Measurements from ENCODE around the gene OSGEP.

Gene OSGEP

DNA sequence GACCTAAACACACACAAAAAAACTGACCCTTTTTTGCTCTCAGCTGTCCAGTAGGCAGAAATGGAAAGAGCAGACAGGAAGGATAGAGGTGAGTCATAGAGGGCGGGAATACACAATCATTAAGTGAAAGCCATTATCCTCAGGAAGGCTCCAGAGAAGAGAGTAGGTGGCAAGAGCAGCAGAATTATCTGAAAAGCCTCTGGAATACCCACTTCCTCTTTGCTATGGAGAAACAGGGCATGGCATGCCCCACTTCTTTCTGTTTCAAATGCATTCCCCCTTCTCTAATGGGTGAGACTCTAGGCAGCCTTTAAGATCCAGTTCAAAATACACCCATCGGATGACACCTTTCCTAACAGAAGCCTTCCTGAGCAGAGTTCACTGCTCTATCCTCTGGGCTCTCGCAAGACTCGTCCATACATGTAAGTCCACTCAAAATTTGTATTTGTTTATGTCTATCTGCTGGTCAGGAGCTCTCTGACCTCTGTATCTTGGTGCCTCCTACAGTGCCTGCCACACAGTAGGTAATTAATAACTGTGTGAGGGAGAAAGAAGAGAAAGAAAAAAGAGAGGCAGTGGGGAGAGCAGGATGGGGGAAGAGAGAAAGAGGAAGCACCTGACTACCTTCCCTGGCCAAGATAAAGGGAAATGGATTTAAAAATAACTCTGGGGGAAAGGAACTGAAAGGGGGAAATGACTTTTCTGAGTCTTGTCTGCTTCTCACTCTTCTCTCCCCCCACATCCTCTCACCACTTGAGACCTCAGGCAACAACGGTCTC is 27.2 kb downstream of the OSGEP start:
- Mint-ChIP-seq H3K4me3 (peak overlapping the region; percentile 81), H3K9me3 (no peaks in the 10 kb centered on the region), H3K27me3 (no peaks in the 10 kb centered on the region), H3K4me1 (ENCODE audit: low read depth) (peaks cover 46% of the 10 kb centered on the region), H3K27ac (peak overlapping the region; percentile 94), H3K36me3 (ENCODE audit: low read depth) (no peaks in the 10 kb centered on the region)

DNA sequence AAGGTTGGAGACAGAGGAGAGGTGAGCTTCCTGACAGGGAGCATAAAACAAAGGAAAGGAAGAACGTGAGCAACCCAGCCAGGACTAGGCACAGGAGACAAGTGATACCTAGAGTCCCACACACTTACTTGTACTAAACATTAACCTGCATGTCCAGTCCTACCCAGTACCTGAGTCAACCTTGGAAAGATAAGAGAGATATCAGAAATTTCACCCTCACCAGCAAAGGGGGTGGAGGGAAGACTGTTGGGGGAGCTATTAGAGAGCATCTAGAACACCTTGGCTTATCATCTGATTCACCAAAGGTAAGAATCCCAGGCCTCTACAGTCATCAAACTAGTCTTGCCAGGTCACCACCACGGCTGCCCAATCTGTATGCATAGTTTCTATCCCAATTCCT is 29.8 kb downstream of the OSGEP start:
- H3K27me3 Mint-ChIP-seq, result no peaks in the 10 kb centered on the region
- no peak overlapping the region for H3K27ac Mint-ChIP-seq
- H3K36me3 Mint-ChIP-seq (ENCODE audit: low read depth), result no peaks in the 10 kb centered on the region
- H3K4me3 Mint-ChIP-seq, result no peak overlapping the region
- peaks cover 43% of the 10 kb centered on the region for H3K4me1 Mint-ChIP-seq (ENCODE audit: low read depth)
- no peaks in the 10 kb centered on the region for H3K9me3 Mint-ChIP-seq

DNA sequence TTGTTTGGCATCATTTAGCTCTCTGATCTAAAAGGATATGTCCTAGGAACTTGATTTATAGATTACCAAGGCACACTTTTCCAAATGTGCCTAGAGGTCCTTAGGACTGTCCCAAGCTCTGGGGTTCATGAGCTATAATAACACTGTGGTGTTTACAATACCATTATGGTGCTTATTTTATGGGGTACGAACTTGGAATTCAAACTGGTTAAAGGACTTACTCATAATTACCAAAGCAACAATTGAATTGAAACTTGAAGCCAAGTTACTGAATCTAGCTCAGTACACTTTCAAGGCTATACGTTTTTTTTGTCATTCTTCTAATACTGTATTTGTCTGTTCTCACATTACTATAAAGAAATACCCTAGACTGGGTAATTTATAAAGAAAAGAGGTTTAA is 31.7 kb downstream of the OSGEP start:
- no peak overlapping the region for H3K27ac Mint-ChIP-seq
- H3K4me1 Mint-ChIP-seq (ENCODE audit: low read depth), result peaks cover 24% of the 10 kb centered on the region
- no peaks in the 10 kb centered on the region for H3K9me3 Mint-ChIP-seq
- no peaks in the 10 kb centered on the region for H3K27me3 Mint-ChIP-seq
- no peaks in the 10 kb centered on the region for H3K36me3 Mint-ChIP-seq (ENCODE audit: low read depth)
- no peak overlapping the region for H3K4me3 Mint-ChIP-seq

DNA sequence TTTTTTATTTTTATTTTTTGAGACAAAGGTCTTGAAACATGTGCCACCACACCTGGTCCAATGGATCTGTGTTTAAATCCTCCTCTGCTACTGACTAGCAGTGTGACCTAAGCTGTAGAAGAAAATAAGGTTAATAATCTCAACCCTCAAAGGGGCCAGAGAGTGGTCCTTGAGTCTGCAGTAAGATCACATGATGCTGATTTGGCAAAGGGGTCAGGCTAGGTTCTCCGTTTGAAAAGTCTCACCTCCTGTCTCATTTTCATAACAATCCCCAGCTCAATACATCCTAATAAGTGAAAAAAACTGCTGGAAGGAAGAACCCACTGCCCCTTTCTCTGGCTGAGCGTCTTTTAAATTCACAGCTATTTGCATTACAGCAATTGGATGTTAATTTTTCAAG is 33.3 kb downstream of the OSGEP start:
- Mint-ChIP-seq H3K27ac (no peak overlapping the region), H3K9me3 (no peaks in the 10 kb centered on the region), H3K4me3 (no peak overlapping the region), H3K4me1 (ENCODE audit: low read depth) (peaks cover 16% of the 10 kb centered on the region), H3K36me3 (ENCODE audit: low read depth) (no peaks in the 10 kb centered on the region), H3K27me3 (no peaks in the 10 kb centered on the region)

DNA sequence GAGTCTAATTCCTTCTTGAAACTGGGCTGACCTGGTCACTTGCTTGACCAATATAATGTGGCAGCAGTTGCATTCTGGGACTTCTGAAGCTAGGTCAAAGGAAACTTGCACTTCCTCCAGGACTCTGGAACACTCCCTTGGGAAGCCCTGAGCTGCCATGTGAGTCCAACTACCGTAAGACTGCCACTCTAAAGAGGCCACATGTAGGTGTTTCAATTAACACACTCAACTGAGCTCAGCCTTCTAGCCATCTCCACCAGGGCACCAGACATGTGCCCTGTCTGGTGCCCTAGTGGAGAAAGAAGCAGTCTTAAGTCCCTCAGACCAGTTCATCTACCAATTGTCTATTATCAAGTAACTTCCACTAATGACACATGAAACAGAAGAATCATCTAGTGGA is 35.2 kb downstream of the OSGEP start:
- H3K9me3 Mint-ChIP-seq, result no peaks in the 10 kb centered on the region
- H3K36me3 Mint-ChIP-seq (ENCODE audit: low read depth), result no peaks in the 10 kb centered on the region
- no peak overlapping the region for H3K27ac Mint-ChIP-seq
- peaks cover 14% of the 10 kb centered on the region for H3K4me1 Mint-ChIP-seq (ENCODE audit: low read depth)
- no peak overlapping the region for H3K4me3 Mint-ChIP-seq
- H3K27me3 Mint-ChIP-seq, result no peaks in the 10 kb centered on the region

DNA sequence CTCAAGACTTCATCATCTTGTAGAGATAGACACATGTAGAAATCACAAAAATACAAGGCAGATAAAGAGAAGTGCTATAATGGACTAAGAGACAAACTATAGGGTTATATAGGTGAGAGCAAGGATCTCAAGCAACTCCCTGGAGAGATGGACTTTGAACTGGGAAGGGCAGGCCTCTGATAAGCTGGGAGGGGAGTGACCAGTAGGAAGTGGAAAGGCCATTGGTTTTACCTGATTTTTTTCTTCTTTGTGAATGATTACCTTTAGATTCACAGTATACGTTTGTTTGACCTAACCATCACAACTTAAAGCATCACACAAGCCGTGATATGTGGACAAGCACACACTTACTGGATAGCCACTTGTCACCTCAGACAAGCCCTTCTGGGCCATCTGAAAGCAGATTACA is 36.1 kb downstream of the OSGEP start:
- Mint-ChIP-seq H3K4me1 (ENCODE audit: low read depth) (peaks cover 23% of the 10 kb centered on the region), H3K36me3 (ENCODE audit: low read depth) (no peaks in the 10 kb centered on the region), H3K4me3 (no peak overlapping the region), H3K27me3 (no peaks in the 10 kb centered on the region), H3K27ac (no peak overlapping the region), H3K9me3 (no peaks in the 10 kb centered on the region)

DNA sequence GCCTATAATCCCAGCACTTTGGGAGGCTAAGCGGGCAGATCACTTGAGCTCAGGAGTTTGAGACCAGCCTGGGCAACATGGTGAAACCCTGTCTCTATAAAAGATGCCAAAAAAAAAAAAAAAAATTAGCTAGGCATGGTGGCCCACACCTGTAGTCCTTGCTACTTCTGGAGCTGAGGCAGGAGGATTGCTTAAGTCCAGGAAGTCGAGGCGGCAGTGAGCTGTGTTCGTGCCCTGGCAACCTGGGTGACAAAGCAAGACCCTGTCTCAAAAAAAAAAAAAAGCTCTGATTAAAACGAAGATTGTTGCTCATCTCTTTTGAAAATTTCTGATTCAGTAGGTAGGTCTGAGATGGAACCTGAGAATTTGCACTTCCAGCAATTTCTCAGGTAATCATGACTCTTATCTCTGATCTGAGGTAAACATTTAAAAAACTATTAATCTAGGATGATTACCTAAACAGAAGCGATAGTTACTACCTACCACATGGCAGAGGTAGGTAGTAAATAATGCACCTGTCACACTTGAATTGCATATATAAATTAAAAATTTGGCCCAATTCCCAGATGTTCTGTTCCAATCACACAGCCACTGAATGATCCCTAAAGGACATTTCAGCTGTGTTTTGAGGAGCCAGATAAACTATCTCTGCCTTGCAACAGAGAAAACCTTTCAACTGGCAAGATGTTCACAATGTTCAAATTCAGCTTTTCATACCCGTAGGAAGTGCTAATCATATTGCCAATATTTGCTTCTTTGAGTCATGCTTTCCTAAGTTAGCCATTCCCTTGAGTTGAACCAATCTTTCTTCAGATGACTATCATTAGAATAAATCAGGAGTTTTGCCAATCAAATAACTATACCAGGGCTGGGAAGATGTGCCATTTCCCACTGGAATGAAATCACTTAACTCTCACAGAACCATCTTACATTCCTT is 37.1 kb downstream of the OSGEP start:
- Mint-ChIP-seq H3K36me3 (ENCODE audit: low read depth) (no peaks in the 10 kb centered on the region), H3K27ac (no peak overlapping the region), H3K27me3 (no peaks in the 10 kb centered on the region), H3K9me3 (no peaks in the 10 kb centered on the region), H3K4me1 (ENCODE audit: low read depth) (peaks cover 26% of the 10 kb centered on the region), H3K4me3 (no peak overlapping the region)

DNA sequence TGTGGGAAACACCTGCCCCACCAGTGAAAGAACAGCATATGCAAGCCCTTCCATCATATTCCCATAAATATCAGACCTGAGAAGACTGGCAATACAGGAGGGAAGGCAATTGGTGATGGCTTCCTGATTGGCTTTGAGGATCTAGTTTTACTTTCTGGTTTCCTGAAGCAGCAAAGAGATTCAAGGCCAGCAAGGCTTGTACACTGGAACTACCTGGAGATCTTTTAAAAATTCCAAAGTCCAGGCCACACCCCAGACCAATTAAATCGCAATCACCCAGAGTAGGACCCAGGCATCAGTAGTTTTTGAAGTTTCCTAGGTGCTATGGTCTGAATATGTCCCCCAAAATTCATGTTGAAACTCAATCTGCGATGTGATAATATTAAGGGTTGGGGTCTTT is 38.4 kb downstream of the OSGEP start:
- Mint-ChIP-seq H3K36me3 (ENCODE audit: low read depth) (no peaks in the 10 kb centered on the region), H3K4me1 (ENCODE audit: low read depth) (peaks cover 35% of the 10 kb centered on the region), H3K4me3 (no peak overlapping the region), H3K27ac (no peak overlapping the region), H3K9me3 (no peaks in the 10 kb centered on the region), H3K27me3 (no peaks in the 10 kb centered on the region)

DNA sequence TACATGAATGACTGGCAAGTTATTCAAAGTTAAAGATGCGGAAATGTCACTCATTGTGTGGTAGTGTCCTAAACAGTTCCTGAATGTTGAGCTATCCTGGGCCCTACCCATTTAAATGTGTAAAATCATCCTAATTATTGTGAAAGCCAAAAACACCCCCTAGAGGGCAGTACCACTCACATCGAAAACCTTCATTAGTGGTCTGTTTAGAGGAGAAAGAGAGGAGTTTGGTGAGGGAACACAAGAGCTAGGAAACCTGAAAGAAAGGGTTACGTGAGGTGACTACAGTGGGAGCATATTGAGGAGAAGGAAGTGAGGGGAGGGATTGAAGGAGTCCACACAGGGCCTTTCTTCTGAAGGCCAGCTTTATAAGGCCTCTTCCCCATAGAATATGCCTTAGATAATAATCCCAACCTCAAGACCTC is 38.8 kb downstream of the OSGEP start:
- Mint-ChIP-seq H3K27ac (peak overlapping the region; percentile 62), H3K36me3 (ENCODE audit: low read depth) (no peaks in the 10 kb centered on the region), H3K27me3 (no peaks in the 10 kb centered on the region), H3K9me3 (no peaks in the 10 kb centered on the region), H3K4me3 (peak overlapping the region; percentile 0), H3K4me1 (ENCODE audit: low read depth) (peaks cover 39% of the 10 kb centered on the region)

DNA sequence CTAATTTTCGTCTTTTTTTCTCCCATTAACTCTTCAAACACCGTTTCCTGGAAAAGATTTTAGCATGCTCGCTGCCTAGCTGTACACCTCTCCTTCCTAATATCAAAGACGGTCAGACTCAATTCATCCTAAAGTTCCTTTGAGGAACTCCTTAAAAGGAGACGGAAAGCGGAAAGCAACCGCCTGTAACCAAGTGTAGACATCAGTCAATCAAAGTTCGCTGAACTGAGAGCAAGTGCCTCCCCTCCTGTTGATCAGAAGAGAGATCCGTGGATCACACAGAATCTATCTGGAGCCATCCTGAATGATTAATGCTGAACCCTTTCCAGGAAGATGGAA is 40.9 kb downstream of the OSGEP start:
- Mint-ChIP-seq H3K27ac (peak overlapping the region; percentile 97), H3K4me3 (peak overlapping the region; percentile 97), H3K9me3 (no peaks in the 10 kb centered on the region), H3K36me3 (ENCODE audit: low read depth) (peaks cover 5% of the 10 kb centered on the region), H3K27me3 (no peaks in the 10 kb centered on the region), H3K4me1 (ENCODE audit: low read depth) (peaks cover 48% of the 10 kb centered on the region)

DNA sequence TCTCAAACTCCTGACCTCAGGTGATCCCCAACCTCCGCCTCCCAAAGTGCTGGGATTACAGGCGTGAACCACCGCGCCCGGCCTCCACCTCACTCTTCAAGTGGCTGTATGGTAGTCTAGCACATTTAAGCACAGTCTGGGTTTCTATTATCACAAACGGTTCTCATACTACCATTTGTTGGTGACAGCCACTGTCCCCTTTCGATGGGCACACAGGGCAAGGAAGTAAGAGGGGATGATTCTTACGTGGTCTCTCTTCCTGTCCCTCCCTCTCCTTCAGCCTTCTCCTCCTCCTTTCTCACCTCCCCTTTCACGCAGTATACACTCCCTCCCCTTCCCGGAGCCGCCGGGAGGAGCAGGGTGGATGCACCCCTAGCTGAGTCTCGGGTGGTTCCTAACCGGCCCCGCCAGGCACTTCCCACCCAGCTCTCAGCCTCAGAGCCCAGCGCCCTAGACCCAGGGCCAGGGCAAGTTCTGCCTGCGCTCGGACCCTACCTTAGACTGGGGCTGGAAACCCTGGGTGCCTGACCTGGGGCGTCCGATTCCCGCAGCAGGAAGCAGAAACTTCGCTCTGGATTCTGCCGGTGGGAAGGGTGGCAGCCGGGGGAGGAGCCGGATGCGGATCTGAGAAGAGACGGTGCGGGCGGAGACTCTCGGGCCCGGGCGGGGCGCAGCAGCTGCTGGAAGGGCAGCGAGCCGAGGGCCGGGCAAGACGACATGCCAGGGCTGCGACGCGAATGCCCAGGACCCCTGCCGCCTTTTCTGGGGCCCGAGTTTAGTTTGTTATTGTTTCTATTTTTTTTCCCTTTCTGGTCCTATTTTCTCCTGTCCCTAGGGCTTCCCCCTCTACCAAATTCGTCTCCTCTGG is 41.5 kb downstream of the OSGEP start, which contains the start of gene TEP1:
TSS of gene TEP1 (minus strand) at position 626 of the 868 bp plus-strand sequence. CDS start 5,062 bp downstream, outside the sequence.
- Mint-ChIP-seq H3K36me3 (ENCODE audit: low read depth) (peaks cover 5% of the 10 kb centered on the region), H3K4me3 (peak within 1 kb of the TSS; percentile 97), H3K27me3 (no peaks in the 10 kb centered on the region), H3K9me3 (no peaks in the 10 kb centered on the region), H3K27ac (peak within 1 kb of the TSS; percentile 97), H3K4me1 (ENCODE audit: low read depth) (peaks cover 48% of the 10 kb centered on the region)

DNA sequence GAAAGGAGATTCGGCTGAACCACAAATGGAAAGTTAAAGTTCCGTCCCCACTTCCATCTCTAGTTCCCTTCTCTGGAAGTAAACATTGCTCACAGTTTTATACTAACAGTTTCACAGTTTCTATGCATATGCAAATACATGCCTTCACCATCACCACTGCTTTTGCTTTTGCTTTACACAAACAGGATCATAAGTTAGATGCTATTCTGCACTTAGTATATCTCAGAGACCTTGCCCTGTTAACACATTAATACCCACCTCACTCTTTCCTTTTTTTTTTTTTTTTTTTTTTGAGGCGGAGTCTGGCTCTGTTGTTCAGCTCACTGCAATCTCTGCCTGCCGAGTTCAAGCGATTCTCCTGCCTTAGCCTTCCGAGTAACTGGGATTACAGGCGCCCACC is 42.2 kb downstream of the OSGEP start:
- peaks cover 5% of the 10 kb centered on the region for H3K36me3 Mint-ChIP-seq (ENCODE audit: low read depth)
- no peaks in the 10 kb centered on the region for H3K27me3 Mint-ChIP-seq
- peak overlapping the region; percentile 97 for H3K27ac Mint-ChIP-seq
- no peaks in the 10 kb centered on the region for H3K9me3 Mint-ChIP-seq
- peak overlapping the region; percentile 97 for H3K4me3 Mint-ChIP-seq
- peaks cover 48% of the 10 kb centered on the region for H3K4me1 Mint-ChIP-seq (ENCODE audit: low read depth)

DNA sequence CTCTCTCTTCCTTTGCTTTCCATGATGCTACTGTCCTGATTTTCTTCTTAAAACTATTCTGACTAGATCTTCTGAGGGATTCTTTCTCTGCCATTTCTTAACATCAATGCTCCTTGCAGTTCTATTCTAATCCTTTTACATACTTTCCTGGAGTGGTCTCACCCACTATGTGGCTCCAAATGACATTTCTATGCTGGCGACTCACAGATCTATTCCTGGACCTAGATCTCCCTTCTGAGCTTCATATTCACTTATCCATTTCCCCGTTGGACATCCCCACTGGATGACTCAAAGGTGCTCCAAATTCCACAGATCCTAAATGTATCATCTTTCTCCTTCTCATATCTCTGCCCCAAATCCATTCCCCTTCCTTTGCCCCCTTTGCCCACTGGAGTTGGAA is 45.4 kb downstream of the OSGEP start:
- peak overlapping the region; percentile 51 for H3K27ac Mint-ChIP-seq

DNA sequence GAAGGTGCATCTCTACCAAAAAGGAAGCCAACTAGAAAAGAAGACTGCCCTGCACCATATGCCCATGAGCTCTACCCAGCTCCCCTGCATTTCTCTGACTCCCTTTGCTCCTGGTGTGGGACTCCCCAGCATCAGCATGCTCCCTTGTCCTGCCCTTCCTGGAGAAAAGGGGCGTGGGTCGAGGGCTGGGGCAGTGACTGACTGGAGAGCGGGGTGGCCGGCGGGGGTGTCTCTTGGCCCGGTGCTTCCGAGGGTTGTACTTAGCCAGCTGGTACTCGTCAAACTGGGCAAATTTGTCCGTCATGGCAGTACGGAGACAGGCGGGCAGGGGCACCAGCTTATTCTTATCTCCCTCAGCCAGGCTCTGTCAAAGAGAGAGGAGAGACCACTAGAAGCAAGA is 51.1 kb downstream of the OSGEP start:
- Mint-ChIP-seq H3K36me3 (ENCODE audit: low read depth) (peaks cover 73% of the 10 kb centered on the region), H3K9me3 (no peaks in the 10 kb centered on the region), H3K4me3 (no peak overlapping the region), H3K27me3 (no peaks in the 10 kb centered on the region), H3K27ac (no peak overlapping the region), H3K4me1 (ENCODE audit: low read depth) (peaks cover 38% of the 10 kb centered on the region)

More for the DNA sequence above, 45.4 kb downstream of the OSGEP start:
- Mint-ChIP-seq H3K4me3 (no peak overlapping the region), H3K27me3 (no peaks in the 10 kb centered on the region), H3K36me3 (ENCODE audit: low read depth) (peaks cover 34% of the 10 kb centered on the region), H3K9me3 (no peaks in the 10 kb centered on the region), H3K4me1 (ENCODE audit: low read depth) (peaks cover 47% of the 10 kb centered on the region)
